ENCODE measurements around the gene HCRTR1.

HCRTR1 gene

DNA sequence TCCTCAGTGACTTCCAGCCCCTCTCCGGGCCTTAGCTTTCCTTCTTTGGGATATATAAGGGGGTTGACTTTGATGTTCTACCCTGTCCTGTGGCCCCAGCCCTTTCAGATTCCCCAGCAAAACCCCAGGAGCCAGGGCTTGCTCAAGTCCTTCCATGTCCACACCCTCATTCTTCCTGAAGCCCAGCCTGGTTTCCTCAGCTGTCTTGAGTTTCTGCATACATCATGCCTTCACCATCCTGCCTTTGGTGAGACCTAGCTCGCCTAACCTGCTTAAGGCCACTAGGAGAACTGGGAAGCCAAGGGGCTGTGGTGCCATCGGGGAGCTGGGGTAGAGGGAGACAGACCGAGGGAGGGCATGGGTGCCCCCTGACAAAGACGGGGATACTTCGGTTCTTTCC, 44.4 kb downstream of the HCRTR1 start:
- Histone ChIP-seq H3K27ac (ENCODE audit: low read length) (no peak overlapping the region), H3K36me3 (ENCODE audit: control insufficient read depth, insufficient read depth, low read length) (no peaks in the 10 kb centered on the region), H3K27me3 (ENCODE audit: control insufficient read depth, insufficient read depth, low read length) (no peaks in the 10 kb centered on the region; the same call in 1 of the 2 replicates), H3K4me3 (ENCODE audit: low read length) (no peak overlapping the region), H3K9me3 (ENCODE audit: control insufficient read depth, insufficient read depth, low read length) (no peaks in the 10 kb centered on the region), H3K4me1 (ENCODE audit: control insufficient read depth, insufficient read depth, low read length) (no peaks in the 10 kb centered on the region; the same call in 1 of the 2 replicates)
- DNase-seq (ENCODE audit: low read depth, low spot score) = no peak
- WGBS (ENCODE audit: insufficient coverage, insufficient read length) = no CpG with 5 or more reads among the region's 6 CpGs

DNA sequence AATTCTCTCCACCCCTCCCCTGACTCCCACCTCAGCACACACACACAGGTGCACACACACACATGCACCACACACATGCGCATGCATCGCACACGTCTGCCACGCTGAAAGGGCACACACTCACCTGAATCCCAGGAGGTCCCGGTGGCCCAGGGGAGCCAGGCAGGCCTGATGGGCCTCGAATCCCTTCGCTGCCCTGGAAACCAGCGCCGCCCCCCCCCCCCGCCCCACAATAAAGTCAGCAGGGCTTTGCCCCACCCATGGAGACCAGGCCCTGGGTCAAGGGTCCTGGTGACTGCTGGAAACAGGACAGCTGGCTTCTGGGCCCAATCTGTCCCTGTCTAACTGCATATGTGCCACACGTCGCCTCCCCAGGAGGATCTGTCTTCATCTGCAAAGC, 45.0 kb downstream of the HCRTR1 start:
- Histone ChIP-seq H3K27me3 (ENCODE audit: control insufficient read depth, insufficient read depth, low read length) (no peaks in the 10 kb centered on the region; the same call in 1 of the 2 replicates), H3K27ac (ENCODE audit: low read length) (no peak overlapping the region), H3K9me3 (ENCODE audit: control insufficient read depth, insufficient read depth, low read length) (no peaks in the 10 kb centered on the region), H3K36me3 (ENCODE audit: control insufficient read depth, insufficient read depth, low read length) (no peaks in the 10 kb centered on the region), H3K4me3 (ENCODE audit: low read length) (no peak overlapping the region), H3K4me1 (ENCODE audit: control insufficient read depth, insufficient read depth, low read length) (no peaks in the 10 kb centered on the region; the same call in 1 of the 2 replicates)
- DNase-seq (ENCODE audit: low read depth, low spot score) = no peak
- WGBS (ENCODE audit: insufficient coverage, insufficient read length) = no CpG with 5 or more reads among the region's 12 CpGs

DNA sequence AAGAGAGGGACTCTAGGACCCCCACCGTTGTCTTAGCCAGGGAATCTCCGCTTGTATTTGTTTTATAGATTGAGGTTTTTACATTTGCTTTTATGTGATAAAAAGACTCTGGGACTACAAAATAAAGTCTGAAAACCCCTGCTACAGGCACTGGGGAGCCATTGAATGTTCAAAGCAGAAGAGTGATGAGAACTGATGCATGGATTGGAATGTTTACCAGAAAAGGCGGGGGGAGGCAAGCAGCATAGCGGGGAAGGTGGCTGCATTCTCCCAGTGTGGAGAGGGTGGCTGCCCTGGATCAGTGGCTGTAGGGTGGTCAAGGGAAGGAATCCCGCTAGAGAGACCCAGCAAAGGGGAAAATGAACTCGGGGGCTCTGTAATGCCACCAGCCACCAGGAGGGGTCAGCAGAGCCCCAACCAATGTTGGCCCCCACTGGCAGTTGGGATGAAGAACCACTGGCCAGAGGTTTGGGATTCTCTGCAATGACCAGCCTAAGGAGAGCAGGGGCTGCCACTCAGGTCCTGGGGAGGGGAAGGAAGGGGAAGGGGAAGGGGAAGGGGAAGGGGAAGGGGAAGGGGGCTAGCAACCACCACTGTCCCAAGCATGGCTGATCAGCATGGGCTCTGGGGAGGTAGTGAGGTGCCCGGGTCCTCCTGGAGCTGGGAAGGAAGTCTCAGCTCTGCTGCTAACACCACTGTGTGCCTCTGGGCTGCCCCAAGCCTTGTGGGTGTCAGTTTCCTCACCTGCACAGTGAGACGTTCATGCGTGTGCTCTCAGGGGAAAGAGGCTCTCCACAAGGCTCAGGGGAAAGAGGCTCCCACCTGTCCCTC, 46.3 kb downstream of the HCRTR1 start:
- DNase-seq (ENCODE audit: low read depth, low spot score) = no peak
- Histone ChIP-seq H3K27me3 (ENCODE audit: control insufficient read depth, insufficient read depth, low read length) (no peaks in the 10 kb centered on the region; the same call in 1 of the 2 replicates), H3K9me3 (ENCODE audit: control insufficient read depth, insufficient read depth, low read length) (no peaks in the 10 kb centered on the region), H3K4me3 (ENCODE audit: low read length) (no peak overlapping the region), H3K36me3 (ENCODE audit: control insufficient read depth, insufficient read depth, low read length) (no peaks in the 10 kb centered on the region), H3K27ac (ENCODE audit: low read length) (no peak overlapping the region), H3K4me1 (ENCODE audit: control insufficient read depth, insufficient read depth, low read length) (no peaks in the 10 kb centered on the region; the same call in 1 of the 2 replicates)
- WGBS (ENCODE audit: insufficient coverage, insufficient read length) = no CpG with 5 or more reads among the region's 9 CpGs

DNA sequence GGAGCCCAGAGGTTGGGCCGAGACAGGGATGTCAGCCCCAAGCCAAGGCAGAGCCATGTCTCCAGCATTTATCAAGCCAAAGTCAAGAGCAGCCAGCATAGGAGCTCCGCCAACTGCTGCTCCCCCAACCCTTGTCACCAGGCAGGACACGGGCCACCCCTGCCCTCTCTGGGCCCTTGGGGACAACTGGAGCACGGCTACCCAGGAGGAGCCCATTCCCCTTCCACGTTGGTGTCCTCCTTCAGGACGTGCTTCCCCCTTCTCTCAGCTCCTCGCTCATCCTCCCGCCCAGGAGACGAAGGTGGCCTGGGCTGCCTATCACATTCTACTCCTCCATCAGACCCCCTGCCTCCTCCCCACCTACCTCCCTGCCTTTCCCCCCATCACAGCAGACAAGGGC, 47.0 kb downstream of the HCRTR1 start:
- Histone ChIP-seq H3K4me3 (ENCODE audit: low read length) (no peak overlapping the region), H3K36me3 (ENCODE audit: control insufficient read depth, insufficient read depth, low read length) (no peaks in the 10 kb centered on the region), H3K27me3 (ENCODE audit: control insufficient read depth, insufficient read depth, low read length) (no peaks in the 10 kb centered on the region; the same call in 1 of the 2 replicates), H3K9me3 (ENCODE audit: control insufficient read depth, insufficient read depth, low read length) (no peaks in the 10 kb centered on the region), H3K4me1 (ENCODE audit: control insufficient read depth, insufficient read depth, low read length) (peaks cover under 1% of the 10 kb centered on the region; the same call in 1 of the 2 replicates), H3K27ac (ENCODE audit: low read length) (no peak overlapping the region)
- WGBS (ENCODE audit: insufficient coverage, insufficient read length) = no CpG with 5 or more reads among the region's 9 CpGs
- no peak for DNase-seq (ENCODE audit: low read depth, low spot score)

DNA sequence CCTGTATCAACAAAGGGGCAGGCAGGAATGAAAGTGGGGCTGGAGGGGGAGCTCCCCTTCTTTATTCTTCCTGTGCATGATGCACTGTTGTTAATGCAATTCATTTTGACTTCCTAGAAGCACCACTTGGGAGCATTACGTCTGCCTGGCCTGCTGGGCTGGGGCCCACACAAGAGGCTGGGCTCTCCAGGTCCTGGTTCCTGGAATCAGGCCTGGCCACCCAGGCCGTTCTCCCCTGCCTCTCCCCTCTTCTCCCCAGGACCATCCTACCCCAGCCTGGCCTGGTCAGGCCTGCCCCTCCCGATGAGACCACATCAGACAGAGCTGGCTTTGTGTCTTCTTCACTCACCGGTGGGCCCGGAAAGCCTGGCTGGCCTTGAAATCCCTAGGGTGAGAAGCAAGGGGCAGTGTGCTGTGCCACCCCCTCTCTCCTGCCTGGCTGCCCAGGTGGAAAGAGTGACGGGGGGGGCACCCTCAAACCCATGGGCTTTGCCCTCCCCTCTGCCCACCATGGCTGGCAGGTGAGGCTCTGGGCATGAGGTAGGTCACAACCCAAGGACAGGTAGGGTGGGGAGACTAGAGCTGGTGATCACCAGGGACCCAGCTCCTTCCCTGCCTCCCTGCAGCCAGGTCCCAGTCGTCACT, 47.9 kb downstream of the HCRTR1 start:
- H3K27ac ChIP-seq (ENCODE audit: low read length) = no peak overlapping the region

DNA sequence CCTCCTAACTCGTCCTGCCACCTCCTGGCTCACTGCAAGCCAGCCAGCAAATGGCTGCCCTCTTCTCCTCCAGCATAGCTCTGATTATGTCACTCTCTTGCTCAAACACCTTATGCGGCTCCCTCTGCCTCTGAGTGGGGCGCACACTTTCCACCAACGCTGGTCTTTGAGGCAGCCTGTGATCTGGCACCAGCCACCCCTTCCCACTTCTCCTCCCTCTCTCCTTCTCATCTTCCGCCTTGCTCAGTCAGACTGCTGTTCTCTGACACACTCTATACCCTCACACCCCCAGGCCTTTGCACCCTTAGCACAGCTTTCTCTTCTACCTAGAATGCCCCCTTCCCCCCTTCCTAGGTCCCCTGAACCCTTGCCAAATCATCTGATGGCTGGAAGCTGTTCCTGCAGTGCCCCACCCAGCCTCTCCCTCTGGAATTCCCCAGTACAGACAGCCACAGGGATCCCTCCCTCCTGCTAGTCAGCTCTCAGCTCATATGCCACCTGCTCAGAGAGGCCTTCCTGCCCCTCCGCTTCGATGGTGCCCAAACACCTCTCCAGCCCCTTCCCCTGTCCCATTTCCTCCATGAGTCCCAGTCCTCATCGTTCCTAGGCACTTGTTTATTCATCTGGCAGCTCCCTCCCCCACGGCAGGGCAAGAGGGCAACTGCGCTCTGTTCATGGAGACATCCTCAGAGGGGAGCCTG, 48.9 kb downstream of the HCRTR1 start:
- Histone ChIP-seq H3K4me3 (ENCODE audit: low read length) (no peak overlapping the region), H3K9me3 (ENCODE audit: control insufficient read depth, insufficient read depth, low read length) (no peaks in the 10 kb centered on the region), H3K4me1 (ENCODE audit: control insufficient read depth, insufficient read depth, low read length) (peaks cover 1% of the 10 kb centered on the region; the same call in 1 of the 2 replicates), H3K27ac (ENCODE audit: low read length) (no peak overlapping the region), H3K36me3 (ENCODE audit: control insufficient read depth, insufficient read depth, low read length) (no peaks in the 10 kb centered on the region), H3K27me3 (ENCODE audit: control insufficient read depth, insufficient read depth, low read length) (no peaks in the 10 kb centered on the region; the same call in 1 of the 2 replicates)
- WGBS (ENCODE audit: insufficient coverage, insufficient read length) = no CpG with 5 or more reads among the region's 10 CpGs
- DNase-seq (ENCODE audit: low read depth, low spot score) = no peak

More for the DNA sequence above, 47.9 kb downstream of the HCRTR1 start:
- H3K36me3 ChIP-seq (ENCODE audit: control insufficient read depth, insufficient read depth, low read length) = no peaks in the 10 kb centered on the region
- H3K27me3 ChIP-seq (ENCODE audit: control insufficient read depth, insufficient read depth, low read length) = no peaks in the 10 kb centered on the region; the same call in 1 of the 2 replicates
- H3K9me3 ChIP-seq (ENCODE audit: control insufficient read depth, insufficient read depth, low read length) = no peaks in the 10 kb centered on the region
- no peak for DNase-seq (ENCODE audit: low read depth, low spot score)
- no peak overlapping the region for H3K4me3 ChIP-seq (ENCODE audit: low read length)
- no CpG with 5 or more reads among the region's 7 CpGs for WGBS (ENCODE audit: insufficient coverage, insufficient read length)
- H3K4me1 ChIP-seq (ENCODE audit: control insufficient read depth, insufficient read depth, low read length) = peaks cover 1% of the 10 kb centered on the region; the same call in 1 of the 2 replicates

DNA sequence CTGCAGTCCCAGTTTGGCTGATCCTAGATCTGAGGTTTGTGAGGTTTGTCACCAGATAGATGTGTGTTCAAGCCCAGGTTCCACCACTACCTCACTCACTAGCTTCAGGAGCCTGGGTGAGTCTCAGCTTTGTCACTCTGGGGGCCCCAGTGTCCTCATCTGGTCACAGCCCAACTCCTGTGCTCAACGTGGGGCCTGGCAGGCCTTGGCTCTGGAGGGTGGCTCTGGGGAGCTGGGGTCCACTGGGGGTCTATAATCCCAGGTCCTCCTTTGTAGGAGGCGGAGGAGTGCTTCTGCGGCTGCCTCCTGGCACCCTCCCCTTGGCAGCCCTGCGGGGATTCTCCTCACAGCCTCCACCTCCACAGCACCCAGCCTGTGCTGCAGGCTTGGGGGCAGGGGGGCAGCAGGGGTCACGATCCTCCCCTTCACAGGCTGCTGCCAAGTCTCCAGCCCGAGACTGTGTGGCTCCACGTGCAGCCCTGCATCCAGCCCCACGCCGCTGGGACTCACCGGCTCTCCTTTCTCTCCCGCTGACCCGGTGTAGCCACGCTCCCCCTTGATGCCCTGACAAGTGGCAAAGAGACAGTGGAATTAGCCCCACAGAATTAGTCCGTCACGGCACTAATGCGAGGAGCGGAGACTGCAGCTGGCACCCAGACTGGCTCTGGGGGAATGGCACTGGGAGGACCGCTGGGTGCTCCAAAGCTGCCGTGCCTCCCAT, 49.7 kb downstream of the HCRTR1 start:
- Histone ChIP-seq H3K4me1 (ENCODE audit: control insufficient read depth, insufficient read depth, low read length) (peaks cover 1% of the 10 kb centered on the region; the same call in 1 of the 2 replicates), H3K9me3 (ENCODE audit: control insufficient read depth, insufficient read depth, low read length) (no peaks in the 10 kb centered on the region), H3K27ac (ENCODE audit: low read length) (no peak overlapping the region), H3K4me3 (ENCODE audit: low read length) (no peak overlapping the region), H3K36me3 (ENCODE audit: control insufficient read depth, insufficient read depth, low read length) (no peaks in the 10 kb centered on the region), H3K27me3 (ENCODE audit: control insufficient read depth, insufficient read depth, low read length) (no peaks in the 10 kb centered on the region; the same call in 1 of the 2 replicates)
- no CpG with 5 or more reads among the region's 19 CpGs for WGBS (ENCODE audit: insufficient coverage, insufficient read length)
- no peak for DNase-seq (ENCODE audit: low read depth, low spot score)

DNA sequence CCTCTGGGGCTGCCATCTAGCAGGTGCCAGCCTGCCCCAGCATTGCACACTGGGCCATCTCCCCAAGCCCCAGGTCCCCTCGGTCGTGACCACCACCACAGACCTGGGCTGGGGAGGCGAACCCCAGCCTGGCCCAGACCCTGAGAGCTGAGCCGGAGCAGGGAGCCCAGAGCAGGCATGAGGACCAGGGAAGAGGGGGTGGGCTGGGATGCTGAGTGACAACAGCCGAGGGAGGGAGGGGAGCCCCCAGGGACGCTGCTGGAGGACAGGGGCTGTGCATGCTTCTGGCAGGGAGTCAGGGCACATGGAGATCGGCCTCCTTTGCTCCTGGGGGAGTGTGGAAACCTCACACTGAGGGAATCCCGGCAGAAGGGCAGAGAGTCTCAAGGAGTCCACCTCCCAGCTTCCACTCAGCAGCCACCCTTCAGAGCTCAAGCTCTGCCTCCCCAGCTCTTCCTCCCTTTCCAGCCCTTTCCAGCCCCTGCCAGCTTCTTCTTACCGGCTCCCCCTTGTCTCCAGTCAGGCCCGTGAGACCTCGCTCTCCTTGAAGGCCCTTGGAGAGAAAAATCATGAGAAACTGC, 50.9 kb downstream of the HCRTR1 start:
- Histone ChIP-seq H3K9me3 (ENCODE audit: control insufficient read depth, insufficient read depth, low read length) (no peaks in the 10 kb centered on the region), H3K27ac (ENCODE audit: low read length) (no peak overlapping the region), H3K4me3 (ENCODE audit: low read length) (no peak overlapping the region), H3K27me3 (ENCODE audit: control insufficient read depth, insufficient read depth, low read length) (no peaks in the 10 kb centered on the region), H3K36me3 (ENCODE audit: control insufficient read depth, insufficient read depth, low read length) (no peaks in the 10 kb centered on the region), H3K4me1 (ENCODE audit: control insufficient read depth, insufficient read depth, low read length) (peaks cover 1% of the 10 kb centered on the region; the same call in 1 of the 2 replicates)
- DNase-seq (ENCODE audit: low read depth, low spot score) = no peak
- no CpG with 5 or more reads among the region's 11 CpGs for WGBS (ENCODE audit: insufficient coverage, insufficient read length)

DNA sequence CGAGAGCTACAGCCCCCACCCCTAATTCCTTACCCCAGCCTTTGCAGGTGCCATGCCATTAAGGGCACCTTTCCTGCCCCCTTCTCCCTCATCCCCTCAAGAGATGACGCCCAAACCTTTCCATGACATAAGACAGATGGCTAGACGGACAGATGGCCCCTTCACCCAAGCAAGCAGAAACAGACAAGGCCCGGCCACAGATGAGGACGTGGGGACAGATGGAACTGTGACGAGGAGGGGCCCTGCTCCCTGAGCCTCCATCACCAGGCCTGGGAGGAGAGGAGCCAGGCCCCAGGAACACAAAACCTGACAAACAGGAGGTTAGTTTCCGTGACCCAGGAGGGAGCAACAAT, 51.9 kb downstream of the HCRTR1 start:
- Histone ChIP-seq H3K4me3 (ENCODE audit: low read length) (no peak overlapping the region), H3K36me3 (ENCODE audit: control insufficient read depth, insufficient read depth, low read length) (no peaks in the 10 kb centered on the region), H3K4me1 (ENCODE audit: control insufficient read depth, insufficient read depth, low read length) (0 out of 2 replicates have a peak, but pooled peaks cover 1% of the 10 kb centered on the region), H3K27me3 (ENCODE audit: control insufficient read depth, insufficient read depth, low read length) (no peaks in the 10 kb centered on the region), H3K9me3 (ENCODE audit: control insufficient read depth, insufficient read depth, low read length) (no peaks in the 10 kb centered on the region), H3K27ac (ENCODE audit: low read length) (no peak overlapping the region)
- DNase-seq (ENCODE audit: low read depth, low spot score) = no peak
- WGBS (ENCODE audit: insufficient coverage, insufficient read length) = no CpG with 5 or more reads among the region's 7 CpGs

All from iPS DF 6.9 (cell line).